ENCODE results near the gene FITM2. TPM values are rescaled to one million over a fixed set of nuclear protein-coding genes. Genes with fewer than 3 reads are reported as not detected.
"Not testable (repeated sequence)": the region's sequence is repeated elsewhere in the genome, so short reads cannot be mapped to it uniquely, and the experiment has no call there.

The FITM2 gene
- total RNA-seq, 1 experiment from 2014 or later = 4.3 TPM

DNA sequence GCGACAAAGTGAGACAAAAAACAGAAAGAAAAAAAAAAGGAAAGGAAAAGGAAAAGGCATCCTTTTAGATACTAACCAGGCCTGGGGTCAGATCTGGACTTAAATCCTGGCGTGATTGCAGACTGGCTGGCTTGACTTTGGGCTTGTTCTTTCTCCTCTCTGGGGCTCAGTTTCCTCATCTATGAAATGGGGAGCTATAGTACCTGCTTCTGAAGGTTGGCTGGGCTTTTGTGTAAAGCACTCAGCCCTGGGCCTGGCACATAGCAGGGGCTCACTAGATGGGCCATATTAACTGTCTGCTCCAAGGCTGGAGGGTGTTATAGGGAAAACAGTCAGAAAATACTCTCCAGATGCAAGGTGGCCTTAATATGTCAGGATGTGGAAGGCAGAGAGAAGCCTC, 24.7 kb upstream of the FITM2 start:
- DNase-seq (ENCODE audit: low spot score) = no peak
- in situ Hi-C loops (cut with HindIII; ENCODE audit: low sequenced_read_pairs) = no loop called here

DNA sequence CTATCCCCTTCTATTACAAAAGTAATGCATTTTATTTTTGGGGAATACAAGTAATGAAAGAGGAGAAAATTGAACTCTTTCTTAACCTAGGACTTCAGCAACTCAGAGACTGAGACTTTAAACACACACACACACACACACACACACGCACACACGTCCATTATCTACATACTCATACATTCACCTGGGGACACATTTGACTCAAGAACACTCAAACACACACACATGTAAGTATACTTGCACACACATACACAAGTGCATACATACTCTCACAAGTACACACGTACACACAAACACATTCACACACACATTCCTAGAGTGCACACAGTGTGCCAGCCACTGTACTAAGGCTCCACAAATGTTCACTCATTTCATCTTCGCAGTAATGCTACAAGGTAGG, 23.7 kb upstream of the FITM2 start:
- in situ Hi-C loops (cut with HindIII; ENCODE audit: low sequenced_read_pairs) = no loop called here
- DNase-seq (ENCODE audit: low spot score) = no peak

DNA sequence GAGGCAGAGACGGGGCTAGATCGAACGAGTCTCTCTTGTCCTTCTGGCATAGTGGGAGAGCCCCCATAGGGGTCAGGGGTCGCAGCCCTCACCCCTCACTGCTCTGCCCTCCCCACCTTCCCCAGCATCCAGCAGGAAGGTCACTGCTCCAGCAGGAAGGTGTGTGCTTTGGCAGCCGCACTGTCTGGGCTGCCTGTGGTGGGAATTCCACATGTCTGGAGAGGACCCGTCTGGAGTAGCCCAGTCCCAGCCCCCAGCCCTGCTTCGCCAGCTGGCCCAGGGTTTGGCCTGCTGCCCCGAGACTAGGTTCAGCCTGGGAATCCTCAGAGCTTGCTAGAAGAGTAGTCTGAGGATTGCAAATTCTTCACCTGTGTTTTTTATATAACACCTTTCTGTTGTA, 23.3 kb upstream of the FITM2 start:
- DNase-seq (ENCODE audit: low spot score) = no peak
- in situ Hi-C loops (cut with HindIII; ENCODE audit: low sequenced_read_pairs) = no loop called here

DNA sequence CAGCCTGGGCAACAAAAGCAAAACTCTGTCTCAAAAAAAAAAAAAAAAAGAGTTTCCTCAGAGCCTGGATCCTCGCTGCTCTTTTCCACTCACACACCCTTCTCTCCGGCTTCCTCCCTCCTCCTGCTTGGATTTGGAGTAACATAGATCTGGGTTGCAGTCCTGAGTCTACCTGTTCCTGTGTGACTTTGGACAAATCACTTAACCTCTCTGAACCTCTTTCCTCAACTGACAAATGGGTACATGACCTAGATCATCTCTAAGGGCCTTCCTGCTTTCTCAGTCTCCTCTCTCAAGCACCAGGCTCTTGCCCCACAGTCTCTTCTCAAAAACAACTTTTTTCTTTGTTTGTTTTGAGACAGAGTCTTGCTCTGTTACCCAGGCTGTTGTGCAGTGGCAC, 20.2 kb upstream of the FITM2 start:
- in situ Hi-C loops (cut with HindIII; ENCODE audit: low sequenced_read_pairs) = no loop called here
- no peak for DNase-seq (ENCODE audit: low spot score)

DNA sequence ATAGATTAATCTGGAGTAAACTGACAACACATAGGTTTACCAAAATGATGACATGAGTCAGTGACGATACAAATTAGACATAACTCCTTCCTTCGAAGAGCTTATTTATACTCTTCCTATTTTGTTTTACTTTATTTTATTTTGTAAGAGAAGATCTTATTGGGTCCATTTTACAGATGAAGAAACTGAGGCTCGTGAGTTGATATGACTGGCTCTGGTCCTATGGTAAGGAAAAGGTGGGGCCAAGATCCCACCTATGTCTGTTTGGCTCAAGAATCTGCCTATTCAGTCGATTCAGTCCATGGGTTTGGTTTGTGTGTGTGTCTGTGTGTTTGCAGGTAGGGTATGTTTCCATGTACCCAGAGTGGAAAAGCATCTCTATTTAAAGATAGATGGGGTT, 17.4 kb upstream of the FITM2 start:
- in situ Hi-C loops (cut with HindIII; ENCODE audit: low sequenced_read_pairs) = loop anchor here (10.0 kb wide), 1 partner anchor 136 kb away; no protein-coding TSS in a partner anchor
- DNase-seq (ENCODE audit: low spot score) = no peak

DNA sequence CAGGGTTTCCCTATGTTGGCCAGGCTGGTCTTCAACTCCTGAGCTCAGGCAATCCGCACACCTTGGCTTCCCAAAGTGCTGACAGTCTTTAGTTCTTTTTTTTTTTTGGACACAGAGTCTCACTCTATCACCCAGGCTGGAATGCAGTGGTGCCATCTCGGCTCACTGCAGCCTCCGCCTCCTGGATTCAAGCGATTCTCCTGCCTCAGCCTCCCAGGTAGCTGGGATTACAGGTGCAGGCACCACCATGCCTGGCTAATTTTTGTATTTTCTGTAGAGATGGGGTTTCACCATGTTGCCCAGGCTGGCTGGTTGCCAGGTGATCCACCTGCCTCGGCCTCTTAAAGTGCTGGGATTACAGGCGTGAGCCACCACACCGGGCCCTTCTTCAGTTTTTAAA, 16.7 kb upstream of the FITM2 start:
- in situ Hi-C loops (cut with HindIII; ENCODE audit: low sequenced_read_pairs) = loop anchor here (10.0 kb wide), 1 partner anchor 137 kb away; no protein-coding TSS in a partner anchor
- DNase-seq (ENCODE audit: low spot score) = not testable (repeated sequence)

DNA sequence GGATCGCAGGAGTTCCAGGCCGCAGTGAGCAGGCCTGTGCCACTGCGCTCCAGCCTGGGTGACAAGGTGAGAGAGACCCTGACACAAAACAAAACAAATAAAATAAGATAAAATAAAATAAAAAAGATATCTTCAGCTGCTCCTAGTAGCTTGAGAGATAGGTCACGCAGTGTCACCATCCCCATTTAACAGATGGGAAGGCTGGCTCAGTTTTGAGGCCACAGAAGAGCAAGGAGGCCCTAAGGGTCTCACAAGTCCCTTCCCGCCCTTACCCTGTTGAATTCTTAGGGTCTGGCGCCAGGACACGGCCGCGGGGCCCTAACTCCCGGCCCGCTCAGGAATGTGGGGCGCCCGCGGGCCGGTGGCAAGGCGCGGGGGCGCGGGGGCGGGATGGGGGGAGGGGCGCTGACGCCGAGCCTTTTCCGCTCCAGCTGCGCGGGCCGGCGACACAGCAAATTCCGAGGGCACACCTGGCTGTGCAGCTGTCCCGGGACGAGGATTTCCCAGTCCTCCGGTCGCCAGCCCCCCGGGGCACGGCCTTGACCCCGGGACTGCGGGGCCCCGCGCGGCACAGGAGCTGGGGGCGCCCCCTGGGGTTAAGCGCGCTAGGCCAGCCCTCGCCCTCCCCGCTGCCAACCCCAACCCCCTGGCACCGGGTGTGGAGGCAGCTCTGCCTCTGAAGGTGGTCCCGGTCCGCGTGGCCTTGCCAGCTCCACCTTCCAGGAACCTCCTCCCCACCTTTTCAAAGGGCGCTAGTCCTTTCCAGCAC, 15.6 kb upstream of the FITM2 start:
- DNase-seq (ENCODE audit: low spot score) = no peak

DNA sequence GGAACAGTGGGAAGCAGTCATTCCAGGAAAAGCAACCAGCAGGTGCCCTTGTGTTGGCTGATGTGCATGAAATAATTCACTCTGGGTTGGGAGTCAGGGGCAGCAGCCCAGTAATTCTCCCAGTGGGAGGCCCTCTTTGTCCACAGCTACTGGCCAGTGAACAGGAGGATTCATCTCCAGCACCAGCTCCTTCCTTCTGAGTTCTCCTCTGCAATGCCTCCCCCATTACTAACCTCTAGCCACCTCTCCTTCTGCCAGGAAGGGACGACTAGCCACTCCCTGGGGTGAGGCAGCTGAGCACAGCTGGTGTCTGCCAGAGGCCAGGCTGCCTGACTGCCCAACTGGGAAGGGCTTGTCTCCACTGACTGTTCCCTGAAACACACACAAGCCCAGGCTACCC, 13.3 kb upstream of the FITM2 start:
- DNase-seq (ENCODE audit: low spot score) = no peak
- in situ Hi-C loops (cut with HindIII; ENCODE audit: low sequenced_read_pairs) = loop anchor here (10.0 kb wide), 1 partner anchor 140 kb away; no protein-coding TSS in a partner anchor

More for the DNA sequence above, 15.6 kb upstream of the FITM2 start:
- in situ Hi-C loops (cut with HindIII; ENCODE audit: low sequenced_read_pairs) = loop anchor here (10.0 kb wide), 1 partner anchor 138 kb away; no protein-coding TSS in a partner anchor

DNA sequence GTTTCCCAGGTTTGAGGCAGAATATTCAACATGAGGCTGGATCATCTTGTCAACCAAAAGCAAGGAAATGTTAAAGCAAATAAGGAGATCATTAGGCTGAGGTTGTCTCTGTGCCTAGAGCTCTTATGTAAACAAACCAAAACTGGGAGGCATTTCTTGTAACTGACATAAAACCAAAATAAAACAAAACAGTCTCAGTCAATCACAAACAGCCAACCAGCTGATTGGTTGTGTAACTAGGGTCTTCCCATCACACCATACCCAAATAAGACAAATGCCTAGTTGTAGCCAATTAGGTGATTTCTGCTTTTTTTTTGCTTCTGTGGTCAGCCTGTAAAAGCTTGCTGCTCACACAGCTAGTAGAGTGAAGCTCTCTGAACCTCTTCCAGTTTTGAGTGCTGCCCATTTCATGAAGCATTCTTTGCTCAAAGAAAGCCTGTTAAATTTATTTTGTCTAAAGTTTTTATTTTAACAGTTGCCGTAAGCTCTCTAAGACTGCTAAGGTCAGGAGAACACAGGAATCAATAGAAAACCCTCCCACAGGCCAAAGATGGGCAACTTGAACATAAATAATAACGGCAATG, 8.9 kb upstream of the FITM2 start:
- in situ Hi-C loops (cut with HindIII; ENCODE audit: low sequenced_read_pairs) = loop anchor here (10.0 kb wide), 1 partner anchor 145 kb away; no protein-coding TSS in a partner anchor

DNA sequence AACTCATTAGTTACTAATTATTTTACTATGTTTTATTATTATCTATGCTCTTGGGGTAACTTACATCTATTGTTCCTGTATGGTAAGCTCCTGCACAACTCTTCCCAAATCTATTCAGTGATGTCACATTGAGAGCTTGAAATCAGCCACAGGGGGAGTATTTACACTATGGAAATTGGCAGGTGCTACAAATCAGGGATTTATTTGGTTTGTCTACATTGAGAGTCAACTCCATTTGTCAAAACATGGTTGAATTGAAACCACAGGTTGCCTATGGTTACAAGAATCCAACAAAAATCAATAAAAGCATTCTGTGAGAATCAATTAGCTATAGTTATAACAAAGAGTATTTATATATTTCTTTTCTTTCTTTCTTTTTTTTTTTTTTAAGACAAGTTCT, 3.9 kb upstream of the FITM2 start:
- in situ Hi-C loops (cut with HindIII; ENCODE audit: low sequenced_read_pairs) = no loop called here
- DNase-seq (ENCODE audit: low spot score) = no peak

More for the DNA sequence above, 8.9 kb upstream of the FITM2 start:
- no peak for DNase-seq (ENCODE audit: low spot score)

DNA sequence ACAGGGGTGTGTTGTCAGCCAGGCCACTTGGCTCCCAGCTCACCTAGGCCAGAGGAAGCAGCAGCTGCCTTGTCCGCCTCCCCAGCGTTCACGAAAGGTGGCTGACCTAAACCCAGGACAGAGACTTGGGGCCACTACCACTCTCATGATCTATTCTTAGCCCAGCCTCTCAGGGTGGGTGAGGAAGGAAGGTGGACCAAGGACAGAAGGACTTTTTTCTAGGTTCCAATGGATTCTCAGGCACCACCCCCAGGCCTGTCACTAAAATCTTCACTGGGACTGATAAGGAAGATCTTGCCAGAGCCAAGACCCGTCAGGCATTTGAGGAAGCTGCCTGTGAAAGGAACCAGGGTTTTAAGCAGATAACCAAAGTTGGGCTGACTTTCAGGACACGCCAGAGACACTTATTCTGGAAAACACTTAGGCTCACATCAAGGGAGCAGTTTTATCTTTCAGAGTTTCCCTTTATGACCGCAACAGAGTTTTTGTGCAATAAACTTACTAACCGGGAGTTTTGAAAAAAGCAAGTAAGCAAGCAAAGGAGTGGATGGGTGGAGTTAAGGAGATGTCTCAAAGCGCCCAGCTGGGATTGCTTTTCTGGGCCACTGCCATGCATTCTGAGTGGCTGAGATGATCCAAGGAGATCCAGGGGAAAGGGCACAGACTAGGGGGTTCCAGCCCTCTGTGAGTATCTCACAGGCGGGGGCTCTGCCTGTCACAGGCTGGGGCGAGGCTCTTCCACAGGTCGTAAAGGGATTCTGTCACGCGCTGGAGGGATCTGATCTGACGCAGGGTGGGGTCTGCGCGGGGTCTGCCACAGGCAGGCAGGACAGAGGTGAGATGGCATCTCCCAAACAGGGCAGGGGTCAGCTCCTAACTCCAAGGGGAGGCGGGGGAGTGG, 989 bp downstream of the FITM2 start:
- DNase-seq (ENCODE audit: low spot score) = peak; percentile 14
- in situ Hi-C loops (cut with HindIII; ENCODE audit: low sequenced_read_pairs) = no loop called here

DNA sequence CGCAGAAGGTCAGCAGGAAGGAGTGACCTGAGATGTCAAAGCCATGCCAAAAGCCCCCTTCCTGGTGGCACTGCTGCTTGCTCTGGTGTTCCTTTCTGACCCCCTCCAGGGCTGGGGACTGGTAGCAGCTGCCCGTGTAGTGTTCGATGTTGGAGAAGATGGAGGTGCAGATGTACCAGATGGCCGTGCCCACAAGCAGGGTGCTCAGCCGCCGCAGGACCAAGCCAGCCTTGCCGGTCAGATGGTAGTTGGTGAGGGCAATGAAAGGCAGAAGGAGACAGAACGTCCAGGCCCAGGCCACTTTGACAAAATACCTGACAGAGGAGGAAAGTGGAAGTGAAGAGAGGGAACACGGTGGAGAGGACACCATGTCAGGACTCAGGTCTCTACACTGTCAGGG, 4.1 kb downstream of the FITM2 start:
- no peak for DNase-seq (ENCODE audit: low spot score)
- in situ Hi-C loops (cut with HindIII; ENCODE audit: low sequenced_read_pairs) = no loop called here

DNA sequence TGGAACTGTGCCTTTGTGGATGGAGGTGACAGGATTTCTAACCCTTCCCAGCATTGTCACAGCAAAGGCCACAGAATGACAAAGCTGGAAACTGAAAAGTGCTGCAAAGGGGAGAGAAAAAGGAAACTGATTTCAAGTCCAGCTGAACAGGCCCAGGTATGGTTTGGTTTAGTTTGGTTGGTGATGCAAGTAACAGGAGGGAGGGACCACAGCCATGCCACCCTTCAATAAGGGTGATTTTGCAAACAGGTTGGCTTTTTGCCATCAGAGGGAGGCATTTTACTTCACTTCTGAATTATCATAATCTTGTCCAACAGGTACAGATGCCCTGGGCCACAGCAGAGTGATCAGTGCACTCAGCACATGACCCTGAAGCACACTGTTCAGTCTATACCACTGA, 6.6 kb downstream of the FITM2 start:
- in situ Hi-C loops (cut with HindIII; ENCODE audit: low sequenced_read_pairs) = no loop called here

DNA sequence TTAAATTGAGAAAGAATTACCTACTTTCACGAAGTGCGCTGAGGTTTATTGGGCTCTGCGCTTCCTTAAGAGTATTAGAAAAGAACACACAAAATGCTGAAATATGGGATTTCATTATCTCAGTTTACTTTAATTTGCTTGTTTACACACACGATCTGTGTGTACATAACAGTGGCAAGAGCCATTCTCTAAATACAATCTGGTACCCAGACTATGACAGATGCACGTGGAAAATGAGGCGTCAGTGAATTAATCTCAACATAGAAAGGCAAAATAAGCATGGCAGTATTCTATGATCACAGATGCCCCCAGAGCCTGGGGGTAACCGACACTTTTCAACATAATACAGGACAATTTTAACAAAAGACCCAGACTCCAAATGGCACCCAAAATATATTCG, 8.3 kb downstream of the FITM2 start:
- DNase-seq (ENCODE audit: low spot score) = no peak
- in situ Hi-C loops (cut with HindIII; ENCODE audit: low sequenced_read_pairs) = no loop called here

More for the DNA sequence above, 6.6 kb downstream of the FITM2 start:
- DNase-seq (ENCODE audit: low spot score) = no peak

DNA sequence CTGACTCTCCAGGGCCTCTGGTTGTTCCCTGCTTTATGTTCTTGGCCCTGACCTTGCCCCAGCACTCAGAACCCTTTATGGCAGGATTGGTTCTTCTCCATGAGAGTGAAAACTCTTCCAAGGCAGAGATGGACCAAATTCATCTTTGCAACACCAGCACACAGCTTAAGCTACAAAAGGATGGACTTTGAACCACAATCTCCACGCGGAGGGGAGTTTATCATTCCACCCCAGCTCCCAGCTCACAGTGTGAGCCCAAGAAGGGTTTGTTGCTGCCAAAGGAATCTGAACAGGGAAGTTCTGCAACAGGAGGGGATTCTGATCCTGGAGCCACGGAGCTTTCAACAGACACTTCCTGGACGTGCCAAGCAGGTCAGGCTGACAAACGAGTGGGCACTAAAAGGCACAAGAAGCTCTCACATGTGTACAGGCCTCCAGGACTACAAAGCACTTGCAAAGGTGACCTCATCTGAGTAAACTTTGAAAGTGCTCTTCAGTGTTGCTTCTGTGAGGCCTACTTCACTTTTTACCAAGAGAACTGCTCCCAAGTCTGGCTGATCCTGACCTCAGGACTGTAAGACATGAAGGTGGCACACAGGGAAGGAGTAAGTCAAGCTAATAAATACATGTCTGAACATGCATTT, 8.9 kb downstream of the FITM2 start:
- no peak for DNase-seq (ENCODE audit: low spot score)
- in situ Hi-C loops (cut with HindIII; ENCODE audit: low sequenced_read_pairs) = no loop called here

DNA sequence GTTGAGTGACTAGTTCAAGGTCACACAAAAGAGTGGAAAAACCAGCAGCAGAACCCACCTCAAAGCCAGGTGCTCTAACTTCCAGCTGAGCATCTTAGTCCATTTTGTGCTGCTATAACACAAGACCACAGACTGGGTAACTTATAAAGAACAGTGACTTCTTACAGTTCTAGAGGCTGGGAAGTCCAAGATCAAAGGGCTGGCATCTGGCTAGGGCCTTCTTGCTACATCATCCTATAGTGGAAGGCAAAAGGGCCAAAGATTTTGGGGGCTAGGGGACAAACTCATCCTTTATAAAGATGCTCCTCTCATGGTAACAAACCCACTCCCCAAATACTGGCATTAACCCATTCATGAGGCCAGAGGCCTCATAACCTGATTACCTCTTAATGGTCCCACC, 9.7 kb downstream of the FITM2 start:
- in situ Hi-C loops (cut with HindIII; ENCODE audit: low sequenced_read_pairs) = no loop called here
- no peak for DNase-seq (ENCODE audit: low spot score)

DNA sequence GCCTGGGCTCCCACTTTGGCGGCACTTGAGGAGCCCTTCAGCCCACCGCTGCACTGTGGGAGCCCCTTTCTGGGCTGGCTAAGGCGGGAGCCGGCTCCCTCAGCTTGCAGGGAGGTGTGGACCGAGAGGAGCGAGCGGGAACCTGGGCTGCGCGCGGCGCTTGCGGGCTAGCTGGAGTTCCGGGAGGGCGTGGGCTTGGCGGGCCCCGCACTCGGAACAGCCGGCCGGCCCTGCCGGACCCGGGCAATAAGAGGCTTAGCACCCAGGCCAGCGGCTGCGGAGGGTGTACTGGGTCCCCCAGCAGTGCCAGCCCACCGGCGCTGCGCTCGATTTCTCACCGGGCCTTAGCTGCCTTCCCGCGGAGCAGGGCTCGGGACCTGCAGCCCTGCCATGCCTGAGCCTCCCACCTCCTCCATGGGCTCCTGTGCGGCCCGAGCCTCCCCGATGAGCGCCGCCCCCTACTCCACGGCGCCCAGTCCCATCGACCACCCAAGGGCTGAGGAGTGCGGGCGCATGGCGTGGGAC, 11.9 kb downstream of the FITM2 start:
- DNase-seq (ENCODE audit: low spot score); in situ Hi-C loops (cut with HindIII; ENCODE audit: low sequenced_read_pairs): not testable (repeated sequence)

DNA sequence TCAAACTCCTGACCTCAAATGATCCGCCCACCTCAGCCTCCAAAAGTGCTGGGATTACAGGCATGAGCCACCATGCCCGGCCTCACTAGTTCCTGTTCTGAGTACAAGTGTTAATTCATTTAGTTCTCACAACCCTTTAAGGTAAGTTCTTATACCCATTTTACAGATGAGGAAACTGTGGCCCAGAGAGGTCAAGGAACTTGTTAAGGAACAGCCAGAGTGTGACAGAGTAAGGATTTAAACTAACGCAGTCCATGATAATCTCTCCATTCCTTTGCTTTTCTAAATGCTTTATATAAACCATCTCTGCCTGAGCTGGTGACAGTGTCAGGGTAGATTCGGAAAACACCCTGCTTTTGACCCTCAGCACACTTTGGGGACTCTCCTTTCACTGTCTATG, 13.3 kb downstream of the FITM2 start:
- DNase-seq (ENCODE audit: low spot score) = no peak
- in situ Hi-C loops (cut with HindIII; ENCODE audit: low sequenced_read_pairs) = no loop called here

DNA sequence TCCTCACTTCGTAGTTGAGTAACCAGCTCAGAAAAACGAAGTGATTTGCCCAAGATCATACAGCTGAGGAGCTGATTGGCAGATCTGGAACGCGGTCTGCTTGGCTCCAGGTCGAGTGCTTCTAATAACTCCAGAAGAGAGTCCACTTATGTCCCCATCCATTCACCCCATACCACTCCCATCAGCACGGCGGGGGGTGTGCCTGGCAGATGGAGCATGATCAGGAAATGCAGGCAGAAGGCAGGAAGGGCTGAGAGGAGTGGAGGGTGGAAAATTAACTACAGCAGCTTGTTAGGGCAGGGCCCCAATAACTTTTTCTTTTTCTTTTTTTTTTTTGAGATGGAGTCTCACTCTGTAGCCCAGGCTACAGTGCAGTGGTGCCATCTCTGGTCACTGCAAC, 15.0 kb downstream of the FITM2 start:
- in situ Hi-C loops (cut with HindIII; ENCODE audit: low sequenced_read_pairs) = no loop called here
- DNase-seq (ENCODE audit: low spot score) = peak; percentile 9
